Left renal cortex interstitium (tissue), 4 donors: ENCODE measurements around the gene RPTOR. TPM values are rescaled to one million over a fixed set of nuclear protein-coding genes. Genes with fewer than 3 reads are reported as not detected.
"Not testable (repeated sequence)": the region's sequence is repeated elsewhere in the genome, so short reads cannot be mapped to it uniquely, and the experiment has no call there.

Source experiments
- DNase-seq, 4 donors: peaks; one replicate each; pipeline ENCODE4 v3.0.0-alpha.2; 2013; ENCODE audit warnings: low read depth in 4 of 4, low spot score in 2 of 4, missing footprints in 1 of 4
- polyA plus RNA-seq, 4 donors: library from polyadenylated mRNA; unstranded; fragments of 120-200 nt; gene quantifications; one replicate each; pipeline ENCODE4 v1.2.1, GENCODE V29; 2013; ENCODE audit not compliant: insufficient read length in 4 of 4

RPTOR gene
- polyA plus RNA-seq, 4 donors: 16.5 to 25.0 (median 19.7) TPM

- DNase-seq: no peak
Observed at GRCh38 chr17:80790021-80790765, 245.6 kb downstream of the RPTOR start.

GRCh38 chr17:80790981-80791742 is 246.5 kb downstream of the RPTOR start:
- DNase-seq: no peak

GRCh38 chr17:80791758-80792284 is 247.2 kb downstream of the RPTOR start:
- DNase-seq: no peak

- no peak for DNase-seq
Observed at GRCh38 chr17:80792373-80792781, 247.7 kb downstream of the RPTOR start.

- DNase-seq: no peak
Observed at GRCh38 chr17:80793421-80793820, 248.8 kb downstream of the RPTOR start.

- no peak for DNase-seq
Observed at GRCh38 chr17:80793851-80794267, 249.2 kb downstream of the RPTOR start.

- no peak for DNase-seq
Observed at GRCh38 chr17:80794281-80795089, 249.8 kb downstream of the RPTOR start.

- DNase-seq: no peak
Observed at GRCh38 chr17:80795090-80795580, 250.5 kb downstream of the RPTOR start.

- DNase-seq: peak in 2 of 4 donors; percentile 48 to 49
Observed at GRCh38 chr17:80795754-80796153, 251.1 kb downstream of the RPTOR start.

- no peak for DNase-seq
Observed at GRCh38 chr17:80796430-80796861, 251.8 kb downstream of the RPTOR start.

- not testable (repeated sequence) for DNase-seq
Observed at GRCh38 chr17:80797222-80797621, 252.6 kb downstream of the RPTOR start.

GRCh38 chr17:80797741-80798594 is 253.3 kb downstream of the RPTOR start:
- DNase-seq: no peak

- DNase-seq: no peak
Observed at GRCh38 chr17:80798595-80799537, 254.2 kb downstream of the RPTOR start.

- DNase-seq: no peak
Observed at GRCh38 chr17:80799538-80800480, 255.2 kb downstream of the RPTOR start.

- DNase-seq: no peak
Observed at GRCh38 chr17:80800481-80801391, 256.1 kb downstream of the RPTOR start.
